ENCODE results near the gene CDHR5. TPM values are rescaled to one million over a fixed set of nuclear protein-coding genes. Genes with fewer than 3 reads are reported as not detected.

The CDHR5 gene
- polyA plus RNA-seq, 1 of the 3 experiments (the other 2 are of a cell fraction) = not detected

GRCh38 chr11:573146-573759 lies 51.5 kb downstream of the CDHR5 start:
- Histone ChIP-seq H3F3A (replicated peaks; ENCODE audit: insufficient read depth) (no peaks in the 10 kb centered on the region), H3K9me2 (no peaks in the 10 kb centered on the region), H3K27ac (ENCODE audit: low read depth in 2 of 2, low read length in 1 of 2) (no peak overlapping the region), H3K4me2 (no peak overlapping the region), H3K9ac (no peak overlapping the region), H2AFZ (ENCODE audit: low read depth) (no peak overlapping the region), H3K36me3 (replicated peaks in 1 of 2; ENCODE audit: control insufficient read depth in 1 of 2, insufficient read depth in 2 of 2, low read length in 1 of 2) (no peaks in the 10 kb centered on the region), H3K27me3 (ENCODE audit: insufficient read depth) (no peaks in the 10 kb centered on the region), H3K9me3 (no peaks in the 10 kb centered on the region), H3K4me3 (ENCODE audit: low read depth in 2 of 2, low read length in 1 of 2) (no peak overlapping the region), H3K79me2 (ENCODE audit: insufficient read depth) (peaks cover 20% of the 10 kb centered on the region), H3K4me1 (ENCODE audit: control insufficient read depth in 1 of 2, insufficient read depth in 2 of 2, low read depth in 1 of 2, low read length in 1 of 2) (peaks cover 6 to 28% of the 10 kb centered on the region in 2 experiments; a peak in 3 of 4 replicates), H4K20me1 (ENCODE audit: insufficient read depth) (peaks cover 15% of the 10 kb centered on the region)
- POLR2A ChIA-PET = no interaction called here
- TF ChIP-seq USF2 (IDR thresholded peaks at IDR 0.05; ENCODE audit: borderline replicate concordance, low read depth, low read length) = no peak
- TF ChIP-seq MAX (IDR thresholded peaks at IDR 0.05; ENCODE audit: low read depth) = no peak
- TF ChIP-seq FOSL2 (IDR thresholded peaks at IDR 0.05; ENCODE audit: borderline replicate concordance, low read depth) = no peak
- TF ChIP-seq YY1 (IDR thresholded peaks at IDR 0.05; ENCODE audit: low read depth) = no peak
- no peak for TF ChIP-seq FOXJ3 (CRISPR knock-in tag; IDR thresholded peaks at IDR 0.05)
- no peak for TF ChIP-seq CTCF (IDR thresholded peaks at IDR 0.05)
- no peak for TF ChIP-seq GABPA (IDR thresholded peaks at IDR 0.05; ENCODE audit: low read depth)
- TF ChIP-seq JUND (IDR thresholded peaks at IDR 0.05) = no peak
- no peak for TF ChIP-seq MXI1 (IDR thresholded peaks at IDR 0.05; ENCODE audit: low read depth, low read length)
- no peak for TF ChIP-seq SIN3A (IDR thresholded peaks at IDR 0.05; ENCODE audit: borderline replicate concordance, low read depth, low read length)
- TF ChIP-seq NFIC (IDR thresholded peaks at IDR 0.05; ENCODE audit: borderline replicate concordance) = no peak
- no peak for TF ChIP-seq REST (IDR thresholded peaks at IDR 0.05; ENCODE audit: low read depth, low read length)
- no peak for TF ChIP-seq ZBTB33 (IDR thresholded peaks at IDR 0.05; ENCODE audit: borderline replicate concordance, low read depth)
- TF ChIP-seq RXRA (IDR thresholded peaks at IDR 0.05; ENCODE audit: borderline replicate concordance, low read depth) = no peak
- TF ChIP-seq USF1 (IDR thresholded peaks at IDR 0.05; ENCODE audit: borderline replicate concordance, low read depth) = no peak
- no peak for TF ChIP-seq IRF3 (IDR thresholded peaks at IDR 0.05; ENCODE audit: low read depth, low read length)
- TF ChIP-seq TEAD4 (IDR thresholded peaks at IDR 0.05; ENCODE audit: borderline replicate concordance, insufficient read depth) = no peak
- no peak for TF ChIP-seq FOXM1 (IDR thresholded peaks at IDR 0.05; ENCODE audit: low read depth)
- TF ChIP-seq RAD21 (IDR thresholded peaks at IDR 0.05; ENCODE audit: low read length) = no peak
- TF ChIP-seq EP300 (IDR thresholded peaks at IDR 0.05; ENCODE audit: borderline replicate concordance in 1 of 2, low read depth in 1 of 2, low read length in 1 of 2) = no peak
- 91% methylated on average over 12 of the region's 16 CpGs for WGBS (ENCODE audit: low lambda C conversion rate)
- CTCF ChIA-PET = no interaction called here
- no peak for DNase-seq
